OCI-LY3 (cell line): ENCODE measurements around the gene PRDM1.

Experiments
- H2AFZ ChIP-seq: fragments of 200-600, 300-600 bp; shearing (Covaris generic); 2 replicates; pipeline ENCODE4 v1.6.0; 2014; ENCODE audit warnings: antibody characterized with exemption, low read depth, low read length
- H3K27ac ChIP-seq: fragments of 200-600, 300-600 bp; sonication (generic); 2 replicates; pipeline ENCODE4 v1.5.1; 2014; ENCODE audit warnings: mild to moderate bottlenecking, low read length, moderate library complexity, mixed read lengths
- H3K27me3 ChIP-seq: fragments of 200-600, 300-600 bp; sonication (generic); 2 replicates; pipeline ENCODE4 v1.6.1; 2014; ENCODE audit warnings: low read depth, low read length, mixed read lengths
- H3K36me3 ChIP-seq: fragments of 200-600, 300-600 bp; sonication (generic); replicated peaks from 2 replicates; pipeline ENCODE3; 2014; ENCODE audit warnings: low read depth, low read length, mixed read lengths
- H3K4me1 ChIP-seq: fragments of 300-600, 200-600 bp; sonication (generic); 2 replicates; pipeline ENCODE4 v1.6.1; 2014; ENCODE audit warnings: low read length, mixed read lengths
- H3K4me2 ChIP-seq: fragments of 200-600, 300-600 bp; sonication (generic); 2 replicates; pipeline ENCODE4 v1.6.1; 2014; ENCODE audit warnings: low read length, mixed read lengths
- H3K4me3 ChIP-seq: fragments of 300-600, 200-600 bp; sonication (generic); 2 replicates; pipeline ENCODE4 v1.5.1; 2014; ENCODE audit warnings: antibody characterized with exemption, mild to moderate bottlenecking, low read length, moderate library complexity
- H3K79me2 ChIP-seq: fragments of 300-600, 200-600 bp; shearing (Covaris generic); 2 replicates; pipeline ENCODE4 v1.6.1; 2014; ENCODE audit warnings: mild to moderate bottlenecking, low read length, mixed read lengths
- H3K9ac ChIP-seq: fragments of 300-600, 200-600 bp; shearing (Covaris generic); 2 replicates; pipeline ENCODE4 v1.6.0; 2014; ENCODE audit warnings: mild to moderate bottlenecking, low read length, moderate library complexity
- H3K9me3 ChIP-seq: fragments of 200-600, 300-600 bp; shearing (Covaris generic); 2 replicates; pipeline ENCODE4 v1.6.1; 2014; ENCODE audit warnings: low read length, mixed read lengths; ENCODE audit not compliant: insufficient read depth
- H4K20me1 ChIP-seq: fragments of 200-600, 300-600 bp; sonication (generic); 2 replicates; pipeline ENCODE4 v1.6.1; 2016; ENCODE audit warnings: low read length, mixed read lengths; ENCODE audit not compliant: insufficient read depth
- EZH2phosphoT487 ChIP-seq: fragments of 200-600 bp; shearing (Covaris generic); IDR thresholded peaks from 2 replicates; pipeline ENCODE4 v1.6.1; 2018; ENCODE audit warnings: antibody characterized with exemption, mixed run types, low read depth
- TF ChIP-seq, protein P1 (sequence below): fragments of 200-600, 300-600 bp; sonication (generic); IDR thresholded peaks from 2 replicates; pipeline ENCODE4 v1.5.1; 2014; ENCODE audit warnings: antibody characterized with exemption, low read length, low read depth

The PRDM1 gene

DNA sequence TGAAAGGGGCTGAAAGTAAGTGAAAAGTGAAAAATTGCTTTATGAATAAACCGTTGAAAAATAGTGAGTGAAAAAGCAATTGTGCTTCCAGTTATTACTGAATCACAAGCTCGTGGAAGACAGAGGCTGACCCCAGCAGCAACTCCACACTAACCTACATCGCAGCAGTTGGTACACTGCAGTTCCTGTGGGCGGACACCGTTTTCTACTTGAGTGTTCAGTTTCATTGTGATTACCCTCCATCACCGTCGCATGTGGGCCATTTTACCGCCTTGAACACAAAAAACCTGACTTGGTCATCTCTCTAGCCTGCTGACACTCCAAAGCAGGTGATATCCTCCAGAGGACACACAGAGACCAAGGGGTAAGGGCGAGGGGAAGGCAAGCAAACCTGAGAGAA lies 28.4 kb downstream of the PRDM1 start:
- H3K9me3 ChIP-seq = peaks cover 5% of the 10 kb centered on the region; the same call in 1 of the 2 replicates
- H3K4me3 ChIP-seq = peak overlapping the region; percentile 52
- H2AFZ ChIP-seq = peak overlapping the region; percentile 30; the same call in 1 of the 2 replicates
- peaks cover 81% of the 10 kb centered on the region for H3K4me1 ChIP-seq
- peaks cover 7% of the 10 kb centered on the region; the same call in 1 of the 2 replicates for H4K20me1 ChIP-seq
- TF ChIP-seq EZH2phosphoT487 = no peak
- TF ChIP-seq, protein P1, sequence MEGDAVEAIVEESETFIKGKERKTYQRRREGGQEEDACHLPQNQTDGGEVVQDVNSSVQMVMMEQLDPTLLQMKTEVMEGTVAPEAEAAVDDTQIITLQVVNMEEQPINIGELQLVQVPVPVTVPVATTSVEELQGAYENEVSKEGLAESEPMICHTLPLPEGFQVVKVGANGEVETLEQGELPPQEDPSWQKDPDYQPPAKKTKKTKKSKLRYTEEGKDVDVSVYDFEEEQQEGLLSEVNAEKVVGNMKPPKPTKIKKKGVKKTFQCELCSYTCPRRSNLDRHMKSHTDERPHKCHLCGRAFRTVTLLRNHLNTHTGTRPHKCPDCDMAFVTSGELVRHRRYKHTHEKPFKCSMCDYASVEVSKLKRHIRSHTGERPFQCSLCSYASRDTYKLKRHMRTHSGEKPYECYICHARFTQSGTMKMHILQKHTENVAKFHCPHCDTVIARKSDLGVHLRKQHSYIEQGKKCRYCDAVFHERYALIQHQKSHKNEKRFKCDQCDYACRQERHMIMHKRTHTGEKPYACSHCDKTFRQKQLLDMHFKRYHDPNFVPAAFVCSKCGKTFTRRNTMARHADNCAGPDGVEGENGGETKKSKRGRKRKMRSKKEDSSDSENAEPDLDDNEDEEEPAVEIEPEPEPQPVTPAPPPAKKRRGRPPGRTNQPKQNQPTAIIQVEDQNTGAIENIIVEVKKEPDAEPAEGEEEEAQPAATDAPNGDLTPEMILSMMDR = no peak
- peak overlapping the region; percentile 88 for H3K27ac ChIP-seq
- peak overlapping the region; percentile 78 for H3K4me2 ChIP-seq
- no peaks in the 10 kb centered on the region for H3K27me3 ChIP-seq
- H3K79me2 ChIP-seq = no peaks in the 10 kb centered on the region
- peak overlapping the region; percentile 67 for H3K9ac ChIP-seq
- H3K36me3 ChIP-seq = peaks cover 7% of the 10 kb centered on the region

DNA sequence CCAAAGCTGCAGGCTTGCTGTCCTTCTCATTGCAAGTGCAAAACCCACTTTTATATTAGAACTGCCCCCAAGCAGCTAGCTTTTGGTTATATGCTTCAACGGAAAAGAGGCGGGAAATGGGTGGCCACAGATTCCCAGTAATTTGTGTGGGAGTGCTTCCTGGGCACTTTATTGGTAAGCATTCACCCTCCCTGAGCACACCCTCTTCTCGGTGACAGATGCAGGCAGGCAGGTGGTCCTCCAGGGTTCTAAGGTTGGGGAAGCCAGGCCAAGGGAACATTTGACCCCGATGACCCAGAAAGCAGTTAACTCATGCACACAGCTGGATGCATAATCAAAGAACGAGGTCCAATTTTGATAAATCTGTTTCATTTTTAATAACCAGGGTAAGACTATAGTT lies 29.1 kb downstream of the PRDM1 start:
- peak overlapping the region; percentile 67; the same call in 1 of the 2 replicates for H3K9ac ChIP-seq
- peak overlapping the region; percentile 88 for H3K27ac ChIP-seq
- no peaks in the 10 kb centered on the region for H3K36me3 ChIP-seq
- H3K79me2 ChIP-seq = no peaks in the 10 kb centered on the region
- H3K4me3 ChIP-seq = peak overlapping the region; percentile 52
- no peaks in the 10 kb centered on the region for H4K20me1 ChIP-seq
- TF ChIP-seq, protein P1 = no peak
- no peak for TF ChIP-seq EZH2phosphoT487
- H3K9me3 ChIP-seq = peaks cover 5% of the 10 kb centered on the region; the same call in 1 of the 2 replicates
- H3K27me3 ChIP-seq = no peaks in the 10 kb centered on the region
- peak overlapping the region; percentile 78 for H3K4me2 ChIP-seq
- peak overlapping the region; percentile 30; the same call in 1 of the 2 replicates for H2AFZ ChIP-seq
- H3K4me1 ChIP-seq = peaks cover 89% of the 10 kb centered on the region

DNA sequence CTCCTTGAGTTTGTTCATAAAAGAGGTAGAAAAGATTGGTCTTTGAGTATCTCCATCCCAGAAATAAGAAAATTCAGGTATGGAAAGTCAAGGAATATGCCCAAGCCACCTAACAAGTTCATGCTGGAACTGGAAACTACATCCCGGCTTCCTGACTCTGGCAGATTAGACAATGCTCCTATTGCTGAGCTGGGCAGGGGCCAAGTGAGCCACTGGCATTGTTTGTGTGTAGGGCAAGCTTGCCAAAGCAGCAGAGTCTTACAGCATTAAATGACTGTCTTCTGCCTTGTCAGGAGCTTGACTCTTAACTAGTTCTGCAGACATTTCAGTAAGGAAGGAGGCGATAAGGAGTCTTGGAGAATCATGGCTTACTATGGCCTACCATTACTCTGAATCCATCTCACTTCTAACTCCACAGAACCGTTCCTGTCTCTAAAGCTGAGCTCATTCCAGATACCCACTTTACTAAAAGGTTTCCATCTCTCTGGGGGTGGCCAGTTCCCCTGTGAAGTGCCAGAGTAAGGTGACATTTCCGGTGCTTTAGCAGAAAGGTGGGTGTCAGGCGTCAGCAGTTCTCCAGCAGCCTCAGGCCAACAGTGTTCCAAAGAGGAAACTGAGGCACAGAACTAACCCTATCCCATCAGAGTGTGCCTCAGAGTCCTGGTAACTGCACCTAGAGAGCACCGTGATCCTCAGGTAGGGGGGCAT lies 30.1 kb downstream of the PRDM1 start:
- Histone ChIP-seq H3K9ac (no peak overlapping the region), H3K79me2 (no peaks in the 10 kb centered on the region), H3K36me3 (no peaks in the 10 kb centered on the region), H3K4me3 (no peak overlapping the region), H2AFZ (no peak overlapping the region), H3K9me3 (peaks cover 5% of the 10 kb centered on the region; the same call in 1 of the 2 replicates), H3K27me3 (no peaks in the 10 kb centered on the region), H3K27ac (no peak overlapping the region), H3K4me2 (peak overlapping the region; percentile 52), H4K20me1 (no peaks in the 10 kb centered on the region), H3K4me1 (peaks cover 83% of the 10 kb centered on the region)
- TF ChIP-seq, protein P1 = no peak

DNA sequence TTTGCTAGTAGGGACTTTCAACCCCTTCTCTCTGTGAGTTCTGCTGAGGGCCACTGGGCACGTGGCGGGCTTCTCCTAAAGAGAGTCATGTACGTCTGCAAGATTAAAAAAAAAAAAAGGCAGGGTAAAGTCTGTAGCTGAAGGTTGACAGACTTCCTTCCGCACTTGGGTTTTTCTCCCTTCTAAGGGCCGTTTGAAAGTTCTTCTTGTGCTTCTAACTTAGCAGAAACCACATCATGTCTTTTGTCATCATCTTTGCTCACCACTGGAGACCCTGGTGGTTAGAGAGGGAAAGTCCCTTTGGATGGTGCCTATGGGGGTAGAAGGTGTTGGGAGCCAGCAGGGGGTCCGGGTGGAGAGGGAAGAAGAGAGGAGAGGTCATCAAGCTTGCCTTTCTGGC lies 31.4 kb downstream of the PRDM1 start:
- Histone ChIP-seq H3K27me3 (no peaks in the 10 kb centered on the region), H3K4me1 (peaks cover 76% of the 10 kb centered on the region), H4K20me1 (no peaks in the 10 kb centered on the region), H3K79me2 (no peaks in the 10 kb centered on the region), H3K36me3 (no peaks in the 10 kb centered on the region), H2AFZ (peak overlapping the region; percentile 2; the same call in 1 of the 2 replicates), H3K27ac (peak overlapping the region; percentile 70), H3K9me3 (peaks cover 5% of the 10 kb centered on the region; the same call in 1 of the 2 replicates), H3K4me2 (peak overlapping the region; percentile 52), H3K9ac (peak overlapping the region; percentile 36; the same call in 1 of the 2 replicates), H3K4me3 (no peak overlapping the region)
- no peak for TF ChIP-seq EZH2phosphoT487
- TF ChIP-seq, protein P1 = no peak
